HG02759 (cell line): ENCODE results near the gene ETV1.

Experiments
- ATAC-seq: cut with Tn5 transposase; IDR thresholded peaks from one replicate; pipeline ENCODE4 v1.9.1; 2021; ENCODE audit warnings: mild to moderate bottlenecking, moderate library complexity; ENCODE audit not compliant: unreplicated experiment

ETV1 gene

DNA sequence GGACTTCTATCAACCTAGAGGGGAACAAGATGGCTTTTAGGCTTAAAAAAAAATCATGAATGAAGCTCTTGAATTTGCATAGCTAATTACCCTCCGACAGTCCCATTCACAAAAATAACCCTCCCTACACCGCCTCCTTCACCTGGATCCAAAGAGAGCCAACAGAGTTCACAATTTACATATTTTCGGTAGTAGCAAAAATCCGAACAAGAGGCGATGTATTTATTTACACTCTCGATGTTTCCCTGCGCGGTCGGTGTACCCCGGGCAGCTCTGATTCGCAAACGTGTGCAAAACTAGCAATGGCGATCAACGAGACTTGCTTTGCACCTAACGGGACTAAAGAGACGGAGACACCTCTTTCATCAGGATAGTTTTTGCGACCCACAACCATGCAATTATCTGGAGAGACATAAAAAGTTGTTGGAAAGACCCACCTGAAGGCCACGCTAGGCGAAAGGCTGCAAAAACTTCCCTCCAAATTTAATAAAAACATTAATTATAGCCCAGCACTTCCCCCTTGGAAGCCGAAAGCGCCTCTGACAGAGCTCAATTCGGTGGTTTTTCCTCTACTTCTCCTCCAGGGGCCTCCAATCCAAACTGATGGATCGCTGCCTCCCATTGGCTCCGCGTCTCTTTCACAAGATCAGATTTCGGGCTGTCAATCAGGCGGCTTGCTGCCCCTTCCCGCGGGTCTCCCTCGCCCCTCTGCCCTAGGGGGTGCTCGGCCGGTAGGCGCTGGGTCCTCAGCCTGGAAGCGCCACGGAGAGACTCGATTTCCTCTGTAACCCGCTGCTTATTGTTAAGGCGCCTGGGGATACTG lies at the start of gene ETV1:
Gene ETV1 (minus strand): TSS at position 541 of the 823 bp plus-strand sequence. CDS start 614 bp downstream, outside the sequence.
- no peak for ATAC-seq

DNA sequence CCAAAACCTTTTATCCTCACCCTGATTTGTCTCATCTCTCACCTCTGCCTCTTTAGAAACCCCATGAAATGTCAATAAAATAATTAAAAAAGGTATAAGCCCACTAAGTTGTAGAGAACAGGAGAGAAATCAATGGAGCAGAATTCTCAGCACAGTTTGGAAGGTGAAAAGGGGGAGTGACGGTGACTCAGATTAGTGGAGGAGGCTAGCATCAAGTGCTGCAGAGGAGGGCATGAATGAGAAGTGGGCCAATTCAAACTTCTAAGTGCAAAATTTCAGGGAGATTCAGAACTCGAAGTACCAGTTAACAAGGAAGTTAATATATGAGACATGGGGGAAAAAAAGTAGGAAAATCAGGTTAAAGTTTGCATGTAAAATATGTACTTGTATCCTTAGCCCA lies 34.9 kb upstream of the ETV1 start:
- ATAC-seq = no peak

DNA sequence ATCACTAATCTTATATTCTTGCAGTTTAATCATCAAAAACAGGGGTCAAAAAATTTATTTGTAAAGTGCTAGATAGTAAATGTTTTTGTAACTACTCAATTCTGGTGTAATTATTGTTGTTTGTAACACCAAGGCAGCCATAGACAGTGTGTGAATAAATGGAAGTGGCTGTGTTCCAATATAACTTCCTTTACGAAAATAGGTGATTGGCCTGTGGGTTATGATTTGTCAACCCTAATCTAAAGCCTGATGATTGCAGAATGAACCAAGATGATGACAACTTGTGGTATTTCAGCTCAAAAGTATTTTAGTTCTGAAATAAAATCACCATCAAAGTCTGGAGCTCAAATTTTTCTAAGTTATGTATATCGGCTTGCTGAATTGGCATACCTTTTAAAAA lies 34.4 kb upstream of the ETV1 start:
- ATAC-seq = no peak

DNA sequence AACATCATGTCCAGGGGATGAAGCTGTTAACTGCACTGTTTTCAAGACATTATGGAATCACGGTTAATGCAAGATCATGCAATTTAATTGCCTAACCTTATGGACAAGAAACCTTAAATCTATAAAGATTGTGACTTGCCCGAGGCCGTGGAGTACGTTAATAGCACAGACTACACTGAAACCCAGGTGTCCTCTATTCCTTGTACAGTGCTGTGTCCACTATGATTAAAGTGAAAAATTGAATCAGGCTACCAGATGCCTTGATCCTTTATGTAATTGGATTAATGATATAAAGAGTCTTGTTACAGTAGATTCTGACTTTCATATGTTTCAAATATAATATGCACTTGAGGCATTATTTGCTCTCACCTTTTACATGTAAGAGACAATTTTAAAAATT lies 33.9 kb upstream of the ETV1 start:
- ATAC-seq = no peak

DNA sequence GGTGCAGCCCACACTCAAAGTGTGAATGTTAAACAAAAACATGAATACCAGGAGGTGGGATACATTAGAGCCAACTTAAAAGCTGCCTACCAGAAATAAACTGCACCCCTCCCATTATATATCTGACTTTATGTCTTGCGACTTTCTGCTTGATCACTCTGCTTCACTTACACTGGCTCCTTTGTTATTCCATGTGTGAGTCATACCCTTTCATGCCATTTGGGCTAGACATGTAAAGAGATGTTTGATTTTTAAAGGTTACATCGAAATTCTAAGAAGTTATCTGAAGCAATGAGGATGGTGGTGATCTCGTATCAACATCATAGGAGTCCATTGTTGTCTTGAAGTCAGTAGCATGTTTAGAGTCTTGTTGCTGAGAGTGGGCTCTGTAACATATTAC lies 31.6 kb upstream of the ETV1 start:
- ATAC-seq = no peak

DNA sequence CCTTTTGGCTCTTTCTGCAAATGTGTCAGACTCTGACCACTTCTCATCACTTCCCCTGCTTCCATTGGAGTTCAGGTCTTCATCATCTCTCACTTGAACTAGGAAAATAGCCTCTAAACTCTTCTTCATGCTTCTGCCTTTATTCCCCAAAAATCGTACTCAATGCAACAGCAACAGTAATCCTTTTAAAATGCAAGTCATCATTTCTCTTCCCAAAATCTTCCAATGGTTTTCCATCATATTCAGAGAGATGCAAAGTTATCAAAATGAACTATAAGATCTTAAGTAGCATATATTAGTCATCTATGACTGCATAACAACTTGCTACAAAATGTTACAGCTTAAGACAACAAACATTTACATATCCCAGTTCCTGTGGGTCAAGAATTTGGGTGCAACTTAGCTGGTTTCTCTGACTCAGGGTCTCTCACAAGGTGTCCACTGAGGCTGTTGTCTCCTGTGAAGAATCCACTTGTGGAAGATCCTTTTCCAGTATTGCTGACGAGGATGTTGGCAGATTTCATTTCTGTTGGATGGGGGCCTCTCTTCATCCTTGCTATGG lies 31.0 kb upstream of the ETV1 start:
- ATAC-seq = no peak

DNA sequence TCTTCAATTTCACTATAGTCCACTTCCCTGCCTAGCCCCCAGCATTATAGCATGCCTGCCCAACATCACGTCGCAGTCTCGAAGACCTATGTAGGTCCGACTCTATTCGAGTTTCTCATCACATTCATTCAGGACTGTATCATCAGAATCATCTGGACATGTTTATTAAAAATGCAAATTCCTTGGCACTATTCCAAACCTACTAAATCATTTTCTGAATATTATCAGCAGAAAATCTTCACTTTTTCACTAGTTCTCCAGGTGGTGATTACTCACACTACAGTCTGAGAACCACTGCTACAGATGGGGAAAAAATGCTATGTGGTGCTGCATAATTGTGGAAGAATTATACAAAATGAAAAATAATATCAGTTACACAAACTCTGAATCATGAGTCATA lies 29.3 kb upstream of the ETV1 start:
- ATAC-seq = no peak

DNA sequence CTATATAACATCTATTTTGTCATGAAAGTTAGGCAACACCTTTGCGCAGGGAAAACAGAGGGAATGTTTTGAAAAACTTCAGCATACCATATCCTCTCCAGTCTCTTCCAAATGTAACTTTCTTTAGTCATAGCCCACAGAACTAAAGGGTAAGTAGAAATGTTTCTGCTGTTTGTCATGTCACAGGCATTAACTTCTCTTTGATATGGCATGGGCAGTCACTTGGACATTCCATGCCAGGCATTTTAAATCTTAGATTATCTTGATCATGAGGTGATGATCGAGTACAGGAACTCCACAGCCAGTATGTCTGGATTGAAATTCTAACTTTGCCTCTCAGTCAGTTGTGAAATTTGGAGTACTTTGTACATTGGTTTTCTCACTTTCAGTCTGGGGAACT lies 27.5 kb upstream of the ETV1 start:
- ATAC-seq = no peak

DNA sequence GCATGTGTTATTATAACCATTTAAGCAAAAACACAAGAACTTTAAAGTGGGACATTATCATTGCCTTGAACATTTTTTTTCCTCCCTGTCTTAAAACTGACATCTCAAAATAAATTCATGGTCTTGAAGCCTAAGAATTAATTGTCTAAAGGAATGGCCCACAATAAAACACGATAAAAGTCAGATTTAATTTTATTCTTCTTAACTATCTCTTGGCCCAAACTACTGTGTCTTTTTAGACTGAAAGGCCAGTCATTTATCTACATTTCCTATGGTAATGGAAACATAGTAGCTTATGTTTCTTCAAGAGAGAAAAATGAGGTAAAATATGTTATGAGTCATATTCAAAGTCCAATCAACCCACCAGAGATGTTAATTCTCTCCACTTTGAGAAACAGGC lies 24.4 kb upstream of the ETV1 start:
- no peak for ATAC-seq

DNA sequence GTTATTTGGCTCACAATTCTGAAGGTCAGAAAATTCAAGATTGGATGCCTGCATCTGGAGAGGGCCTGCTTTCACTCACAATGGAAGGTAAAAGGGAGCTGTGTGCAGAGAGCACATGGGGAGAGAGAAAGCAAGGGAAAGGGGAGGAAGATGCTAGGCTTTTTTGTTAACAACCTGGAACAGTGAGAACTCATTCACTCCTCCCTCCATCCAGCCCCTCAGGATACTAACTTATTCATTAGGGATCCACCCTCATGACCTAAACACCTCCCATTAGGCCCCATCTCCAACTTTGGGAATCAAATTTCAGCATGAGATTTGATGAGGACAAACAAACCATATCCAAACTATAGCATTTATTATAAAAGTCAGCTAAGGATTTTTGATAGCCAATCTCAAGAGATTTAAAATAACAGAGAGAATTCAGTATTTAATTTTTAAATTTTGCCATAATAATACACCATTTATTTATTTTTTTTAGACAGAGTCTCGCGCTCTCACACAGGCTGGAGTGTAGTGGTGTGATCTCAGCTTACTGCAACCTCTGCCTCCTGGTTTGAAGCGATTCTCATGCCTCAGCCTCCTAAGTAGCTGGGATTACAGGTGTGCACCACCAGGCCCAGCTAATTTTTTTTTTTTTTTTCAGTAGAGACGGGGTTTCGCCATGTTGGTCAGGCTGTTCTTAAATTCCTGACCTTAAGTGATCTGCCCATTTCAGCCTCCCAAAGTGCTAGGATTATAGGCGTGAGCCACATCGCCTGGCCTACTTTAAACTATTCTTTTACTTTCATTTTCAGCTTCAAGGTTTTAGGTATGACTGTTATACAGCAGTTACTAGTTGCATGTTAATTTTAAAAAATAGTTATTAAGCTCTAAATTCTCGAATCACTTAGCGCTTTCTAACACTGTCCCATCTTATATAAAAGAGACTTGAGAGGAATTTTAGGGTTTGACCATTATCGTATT lies 20.3 kb upstream of the ETV1 start:
- no peak for ATAC-seq

DNA sequence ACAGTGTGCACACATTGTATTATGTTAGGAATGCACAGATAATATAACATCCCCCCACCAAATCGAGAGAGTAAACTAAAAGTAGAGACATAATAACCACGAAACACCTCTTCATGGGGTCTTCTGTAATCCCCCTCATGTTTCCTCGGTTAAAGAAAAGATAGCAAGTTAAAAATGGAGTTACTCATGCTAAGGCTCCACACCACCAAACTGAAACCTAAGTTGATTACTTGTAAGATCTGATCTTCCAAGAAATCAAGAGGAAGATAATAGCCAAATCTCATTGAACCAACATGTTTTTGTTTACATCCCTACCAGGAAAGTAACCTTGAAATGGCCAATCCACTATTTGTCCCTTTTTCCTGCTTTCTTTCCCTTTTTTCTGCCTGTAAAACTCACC lies 11.7 kb upstream of the ETV1 start:
- no peak for ATAC-seq

DNA sequence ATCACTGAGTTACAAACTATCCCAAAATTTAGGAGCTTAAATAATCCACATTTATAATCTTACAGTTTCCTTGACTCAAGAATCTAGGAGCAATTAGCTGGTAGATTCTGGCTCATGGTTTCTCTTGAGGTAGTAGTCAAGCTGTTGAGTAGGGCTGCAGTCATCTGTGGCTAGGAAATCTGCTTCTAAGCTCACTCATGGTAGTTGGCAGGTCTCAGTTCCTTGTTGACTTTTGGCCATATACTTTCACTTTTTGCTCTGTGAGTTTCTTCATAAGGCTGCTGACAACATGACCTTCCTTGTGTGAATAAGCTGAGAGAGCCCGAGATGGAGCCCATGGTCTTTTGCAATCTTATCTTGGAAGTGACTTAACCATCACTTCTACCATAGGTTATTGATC lies 10.8 kb upstream of the ETV1 start:
- ATAC-seq = no peak

DNA sequence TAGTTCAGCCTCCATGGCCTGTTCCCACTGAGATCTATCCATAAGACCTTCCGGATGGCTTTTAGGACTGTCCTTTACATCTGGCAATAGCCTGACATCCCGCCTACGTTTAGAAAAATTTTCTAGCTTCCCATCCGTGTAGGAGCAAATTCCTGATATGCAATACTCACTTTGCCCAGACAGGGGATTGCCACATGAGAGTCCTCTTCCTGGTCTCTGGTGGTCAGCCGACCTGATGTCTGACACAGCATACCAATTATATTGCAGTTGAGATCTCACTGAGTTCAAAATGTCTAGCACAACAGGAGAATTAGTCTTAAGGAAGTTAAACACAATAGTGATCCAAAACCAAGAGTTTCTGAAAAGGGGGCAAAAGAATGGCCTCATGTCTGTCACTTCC lies 9.4 kb upstream of the ETV1 start:
- no peak for ATAC-seq

DNA sequence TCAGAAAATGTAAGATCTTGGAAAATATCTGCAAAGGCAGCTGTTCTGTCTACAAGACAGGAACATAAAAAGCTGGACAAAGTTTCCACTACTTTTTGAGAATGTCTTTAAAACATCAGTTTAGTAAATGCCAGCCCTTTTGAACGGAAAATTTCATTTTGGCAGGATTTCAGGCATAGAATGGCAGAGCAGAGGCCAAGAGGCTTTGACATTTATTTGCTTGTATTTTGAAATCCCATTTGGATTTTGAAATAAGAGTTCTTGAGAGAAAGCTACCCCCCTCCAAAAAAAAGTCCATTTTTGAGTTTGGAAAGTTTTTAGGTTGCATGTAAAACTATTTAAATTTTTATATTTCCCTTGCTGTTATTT lies 3.1 kb upstream of the ETV1 start:
- no peak for ATAC-seq

DNA sequence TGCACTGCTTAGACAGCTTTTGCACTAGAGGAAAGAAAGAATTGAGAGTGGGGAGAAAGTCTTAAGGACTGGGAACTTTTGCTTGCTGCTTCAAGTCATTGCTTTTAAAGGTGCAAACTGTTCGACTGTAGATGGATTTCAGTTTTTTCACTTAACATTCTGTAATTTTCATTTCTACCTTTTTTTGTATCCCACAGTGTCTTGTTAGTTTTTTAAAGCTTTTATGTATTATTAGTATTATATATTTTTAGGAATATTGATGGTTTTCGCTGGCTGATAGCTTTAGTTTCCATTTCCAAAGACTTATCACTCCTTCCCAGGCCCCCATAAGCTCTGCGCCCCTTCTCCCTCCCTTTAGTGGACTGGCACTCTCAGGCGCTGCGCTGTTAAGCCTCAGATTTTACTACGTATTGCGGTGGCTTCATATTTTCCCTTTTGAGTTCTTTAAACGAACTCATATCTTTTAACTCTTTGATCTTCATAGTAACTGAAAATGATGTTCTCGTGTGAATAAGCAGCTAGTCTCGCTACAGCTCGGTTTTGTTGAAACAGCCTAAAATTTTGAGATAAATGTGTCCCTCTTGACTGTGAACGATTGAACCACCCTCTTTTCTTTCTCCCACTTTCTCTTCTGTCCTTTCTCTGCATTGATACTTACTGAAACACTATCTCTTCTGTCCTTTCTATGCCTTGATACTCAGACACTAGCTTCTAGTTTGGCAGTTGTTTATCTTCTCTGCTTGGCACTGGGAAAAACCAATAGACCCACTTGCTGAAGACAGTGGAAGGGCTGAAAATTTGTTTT lies 2.5 kb upstream of the ETV1 start:
- ATAC-seq = no peak

DNA sequence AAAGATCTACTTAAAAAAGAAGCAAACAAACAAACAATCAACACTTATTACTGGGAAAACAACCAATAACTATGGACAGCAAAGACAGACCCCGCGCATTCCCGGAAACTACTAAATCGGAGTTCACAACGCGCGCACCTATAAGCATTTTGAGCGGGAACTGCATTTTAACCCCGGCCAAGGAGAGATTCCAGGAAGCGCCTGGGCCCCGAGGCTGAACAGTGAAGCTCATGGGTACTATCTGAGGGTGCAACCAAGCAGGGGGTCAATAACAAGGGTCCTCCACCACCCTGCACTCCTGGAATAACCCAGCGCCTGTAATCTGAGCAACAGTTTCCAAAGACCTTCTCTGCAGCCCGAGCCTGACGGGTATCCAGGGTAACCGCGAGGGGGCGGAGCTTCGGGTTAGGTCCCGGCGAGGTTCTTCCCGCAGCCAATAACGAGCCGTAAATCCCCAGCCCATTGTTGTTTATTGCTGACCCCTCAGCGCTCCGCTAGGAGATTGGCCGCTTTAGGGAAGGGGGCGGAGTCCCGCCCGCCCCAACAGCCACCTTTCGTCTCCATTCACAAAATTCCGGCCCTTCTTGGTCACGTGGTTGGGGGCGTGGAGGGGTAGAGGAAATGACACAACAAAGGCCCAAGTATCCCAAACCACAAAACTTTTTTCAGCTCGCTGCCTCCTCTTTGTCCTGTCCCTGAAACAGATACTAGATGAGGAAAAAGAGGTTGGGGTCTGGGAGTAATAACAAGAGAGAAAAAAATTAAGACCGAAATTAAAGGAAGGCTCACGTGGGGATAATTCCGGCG lies 1.7 kb upstream of the ETV1 start:
- ATAC-seq = peak; percentile 86

DNA sequence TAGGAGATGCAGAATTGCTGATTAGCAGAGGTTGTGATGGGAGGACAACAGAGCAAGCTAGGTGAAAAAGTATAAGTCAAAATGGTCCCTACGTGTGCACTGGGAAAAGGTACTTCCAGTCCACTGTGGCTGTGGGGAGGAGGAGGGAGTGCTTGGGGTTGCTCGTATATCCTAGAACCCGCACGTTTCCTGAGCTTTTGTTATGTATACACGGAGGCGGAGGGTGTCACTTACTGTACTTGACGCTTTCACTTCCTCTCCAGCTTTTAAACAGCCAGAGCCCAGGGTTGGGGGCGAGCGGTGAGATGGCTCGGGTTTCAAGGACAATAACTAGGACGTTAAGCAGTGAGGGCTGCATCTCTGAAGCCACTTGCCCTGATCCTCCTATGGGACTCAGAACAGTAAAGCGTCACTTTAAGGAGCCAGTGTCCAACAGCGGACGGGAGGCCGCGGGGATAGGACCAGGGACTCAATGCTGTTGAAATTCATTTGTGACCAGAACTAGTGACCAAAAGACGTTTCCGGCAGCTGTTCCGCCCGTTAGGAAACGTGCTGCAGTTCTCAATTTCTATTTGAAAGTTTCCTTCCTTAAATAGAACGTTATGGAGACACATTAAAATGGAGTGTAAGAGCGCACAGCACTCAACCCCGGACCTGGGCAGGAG lies 985 bp upstream of the ETV1 start:
- ATAC-seq = peak; percentile 53

DNA sequence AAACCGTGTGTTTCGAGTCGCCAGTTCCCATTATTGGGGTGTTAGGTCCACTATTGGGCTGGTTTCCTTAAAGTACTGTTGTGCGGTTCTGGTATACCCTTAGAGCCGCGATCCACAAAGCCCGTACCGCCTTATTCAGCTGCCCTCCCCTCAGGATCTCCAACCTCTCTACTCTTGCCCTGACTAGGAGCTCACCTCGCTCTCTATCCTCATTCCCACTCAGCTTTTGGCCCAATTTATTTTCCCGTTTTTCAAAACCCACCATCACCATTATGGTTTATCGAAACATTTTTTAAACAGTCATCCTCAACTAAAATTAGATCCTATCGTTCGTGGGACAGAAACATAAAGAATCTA lies 461 bp upstream of the ETV1 start:
- ATAC-seq = no peak

DNA sequence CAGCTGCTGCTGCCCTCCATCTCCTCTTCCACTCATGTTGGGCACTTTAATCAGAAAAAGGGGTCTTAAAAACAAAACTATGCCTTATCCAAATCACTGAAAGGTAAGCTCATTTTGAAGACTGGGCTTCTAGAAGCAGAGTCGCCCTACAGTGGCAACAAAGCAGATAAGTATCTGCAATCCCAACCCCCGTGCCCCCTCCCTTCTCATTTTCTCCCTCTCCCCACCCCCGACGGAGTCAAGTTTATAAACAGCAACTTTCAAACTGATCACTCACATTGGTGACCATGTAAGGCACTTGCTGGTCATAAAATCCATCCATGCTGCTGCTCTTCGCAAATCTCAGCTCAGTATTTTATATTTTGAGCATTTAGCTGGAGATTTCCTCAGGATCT lies 738 bp downstream of the ETV1 start:
- no peak for ATAC-seq

DNA sequence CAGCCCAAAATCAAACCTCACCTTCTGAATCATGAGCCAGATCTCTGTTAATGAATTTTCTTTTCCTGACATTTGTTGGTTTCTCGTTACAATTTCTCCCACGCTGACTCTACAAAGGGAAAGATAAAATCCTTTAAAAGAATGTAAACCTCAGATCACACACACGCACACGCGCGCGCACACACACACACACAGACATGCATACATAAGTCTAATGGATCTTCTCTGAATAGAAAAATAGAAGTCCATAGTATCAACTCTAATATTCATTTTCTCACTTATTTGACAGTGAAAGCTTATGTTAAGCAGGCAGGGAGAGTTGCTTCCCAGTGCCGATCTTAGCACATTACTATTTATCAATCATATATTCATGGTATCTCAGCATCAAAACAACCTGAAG lies 1.4 kb downstream of the ETV1 start:
- no peak for ATAC-seq
